T-helper 1 cell (primary cell): ENCODE data around the gene VIM.

ENCODE experiments used
- DNase-seq, 5 donors: peaks; one replicate each; pipeline ENCODE4 v3.0.0-alpha.2; 2012 to 2020
- total RNA-seq, 4 donors: gene quantifications; one replicate each; lab custom pipeline; 2026; lab: John Stamatoyannopoulos, UW

VIM gene
- 993 to 2,495 (median 1,213) reads per million in 4 donors for total RNA-seq

DNA sequence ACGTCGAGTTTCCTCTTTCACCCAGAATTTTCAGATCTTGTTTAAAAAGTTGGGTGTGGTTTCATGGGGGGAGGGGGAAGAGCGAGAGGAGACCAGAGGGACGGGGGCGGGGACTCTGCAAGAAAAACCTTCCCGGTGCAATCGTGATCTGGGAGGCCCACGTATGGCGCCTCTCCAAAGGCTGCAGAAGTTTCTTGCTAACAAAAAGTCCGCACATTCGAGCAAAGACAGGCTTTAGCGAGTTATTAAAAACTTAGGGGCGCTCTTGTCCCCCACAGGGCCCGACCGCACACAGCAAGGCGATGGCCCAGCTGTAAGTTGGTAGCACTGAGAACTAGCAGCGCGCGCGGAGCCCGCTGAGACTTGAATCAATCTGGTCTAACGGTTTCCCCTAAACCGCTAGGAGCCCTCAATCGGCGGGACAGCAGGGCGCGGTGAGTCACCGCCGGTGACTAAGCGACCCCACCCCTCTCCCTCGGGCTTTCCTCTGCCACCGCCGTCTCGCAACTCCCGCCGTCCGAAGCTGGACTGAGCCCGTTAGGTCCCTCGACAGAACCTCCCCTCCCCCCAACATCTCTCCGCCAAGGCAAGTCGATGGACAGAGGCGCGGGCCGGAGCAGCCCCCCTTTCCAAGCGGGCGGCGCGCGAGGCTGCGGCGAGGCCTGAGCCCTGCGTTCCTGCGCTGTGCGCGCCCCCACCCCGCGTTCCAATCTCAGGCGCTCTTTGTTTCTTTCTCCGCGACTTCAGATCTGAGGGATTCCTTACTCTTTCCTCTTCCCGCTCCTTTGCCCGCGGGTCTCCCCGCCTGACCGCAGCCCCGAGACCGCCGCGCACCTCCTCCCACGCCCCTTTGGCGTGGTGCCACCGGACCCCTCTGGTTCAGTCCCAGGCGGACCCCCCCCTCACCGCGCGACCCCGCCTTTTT lies at the start of gene VIM:
VIM (plus strand) TSS at position 151 of the 925 bp plus-strand sequence. CDS start 1,182 bp downstream, outside the sequence.
- peak; percentile 66 to 96 (median 76) for DNase-seq

DNA sequence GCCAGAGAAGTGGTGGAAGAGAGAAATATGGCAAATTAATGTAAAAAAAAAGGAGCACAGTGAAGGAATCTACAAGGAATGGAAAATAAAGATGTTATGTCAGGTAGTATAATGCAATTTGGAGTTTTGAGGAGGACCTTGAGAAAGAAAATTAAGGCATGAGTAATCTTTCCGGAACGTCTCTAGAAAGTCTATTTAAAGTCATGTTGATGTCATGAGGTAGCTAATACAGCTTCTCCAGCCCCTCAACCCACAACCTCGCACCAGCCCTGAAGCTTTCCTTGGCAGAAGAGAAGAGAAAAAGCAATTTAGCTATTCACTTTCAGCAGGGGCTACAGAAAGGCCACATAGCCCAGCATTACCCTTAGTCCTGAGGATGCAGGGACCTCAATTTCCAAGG lies 49.0 kb upstream of the VIM start:
- DNase-seq, result no peak

DNA sequence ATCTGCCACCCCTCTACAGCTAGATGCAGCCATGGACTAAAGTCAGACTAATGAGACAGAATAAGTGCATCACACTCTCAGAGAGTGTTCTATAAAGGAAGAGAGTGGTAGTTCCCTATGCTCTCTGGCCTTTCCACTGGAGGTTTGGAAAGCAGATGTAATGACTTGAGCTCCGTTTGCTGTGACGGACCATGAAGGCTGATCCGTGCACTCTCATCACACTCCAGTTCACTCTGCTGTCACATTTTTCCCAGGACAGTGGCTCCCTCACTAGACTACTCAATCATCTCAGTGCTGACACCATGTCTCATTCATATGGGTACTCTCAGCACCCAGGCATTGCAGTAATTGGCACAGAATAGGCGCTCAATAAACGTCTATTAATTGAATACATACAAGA lies 46.9 kb upstream of the VIM start:
- DNase-seq, result no peak

DNA sequence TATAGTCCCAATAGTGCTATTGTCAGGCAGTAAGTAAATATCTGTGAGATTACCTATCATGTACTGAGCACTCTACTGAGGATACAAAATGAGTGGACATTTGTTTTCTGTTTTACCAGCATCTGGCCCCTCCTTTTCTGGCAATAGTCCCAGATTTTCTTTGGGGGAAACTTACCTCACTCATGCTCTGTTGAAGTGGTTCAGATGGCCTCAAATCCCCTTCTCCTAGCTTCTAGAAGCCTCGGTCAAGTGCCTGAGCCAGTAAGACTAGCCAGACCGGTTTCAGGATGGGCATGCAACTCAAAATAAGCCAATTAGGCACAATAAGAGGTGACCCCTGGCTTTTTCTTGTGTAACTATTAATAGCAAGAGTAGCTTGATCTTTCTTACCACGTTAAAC lies 46.3 kb upstream of the VIM start:
- no peak for DNase-seq

- DNase-seq, result no peak
Observed at GRCh38 chr10:17183110-17183509, 44.9 kb upstream of the VIM start.

DNA sequence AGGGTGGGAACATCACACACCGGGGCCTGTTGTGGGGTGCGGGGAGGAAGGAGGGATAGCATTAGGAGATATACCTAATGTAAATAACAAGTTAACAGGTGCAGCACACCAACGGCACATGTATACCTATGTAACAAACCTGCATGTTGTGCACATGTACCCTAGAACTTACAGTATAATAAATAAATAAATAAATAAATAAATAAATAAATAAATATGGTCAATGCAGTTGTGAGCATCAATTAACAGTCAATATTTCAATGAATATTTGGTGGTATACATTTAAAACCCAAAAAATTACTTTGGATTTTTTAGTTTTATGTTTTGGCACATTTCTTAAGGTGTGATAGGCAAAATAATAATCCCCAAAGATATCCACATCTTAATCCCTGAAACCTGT lies 42.2 kb upstream of the VIM start:
- DNase-seq, result no peak

GRCh38 chr10:17188644-17189172 lies 39.3 kb upstream of the VIM start:
- no peak for DNase-seq

DNA sequence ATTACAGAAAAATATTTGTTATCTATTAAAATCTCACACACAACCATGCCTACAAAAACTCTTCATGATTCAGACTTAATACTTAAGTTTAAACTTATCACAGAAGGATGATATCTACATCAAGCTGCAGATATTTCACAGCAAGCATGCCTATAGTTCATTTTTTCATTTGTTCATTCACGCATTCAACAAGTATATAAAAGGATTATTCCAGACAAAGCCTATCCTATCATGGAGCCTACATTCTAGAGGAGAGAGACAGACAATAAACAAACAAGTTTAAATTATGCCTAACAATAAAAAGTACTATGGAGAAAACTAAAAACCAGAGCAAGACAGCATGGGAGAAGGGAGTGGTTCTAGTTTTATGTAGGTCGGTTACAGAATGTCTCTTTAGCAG lies 37.4 kb upstream of the VIM start:
- DNase-seq, result no peak

DNA sequence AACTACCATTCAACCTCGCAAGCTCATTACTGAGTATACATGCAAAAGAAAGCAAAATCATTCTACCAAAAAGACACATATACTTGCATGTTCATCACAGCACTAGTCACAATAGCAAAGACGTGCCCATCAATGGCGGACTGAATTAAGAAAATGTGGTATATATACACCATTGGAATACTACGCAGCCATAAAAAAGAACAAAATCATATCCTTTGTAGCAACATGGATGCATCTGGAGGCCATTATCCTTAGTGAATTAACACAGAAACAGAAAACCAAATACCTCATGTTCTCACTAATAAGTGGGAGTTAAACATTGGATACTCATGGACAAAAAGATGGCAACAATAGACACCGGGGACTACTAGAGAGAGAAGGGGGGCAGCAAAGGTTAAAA lies 33.0 kb upstream of the VIM start:
- DNase-seq, result no peak

- no peak for DNase-seq
Observed at GRCh38 chr10:17196045-17196444, 32.0 kb upstream of the VIM start.

DNA sequence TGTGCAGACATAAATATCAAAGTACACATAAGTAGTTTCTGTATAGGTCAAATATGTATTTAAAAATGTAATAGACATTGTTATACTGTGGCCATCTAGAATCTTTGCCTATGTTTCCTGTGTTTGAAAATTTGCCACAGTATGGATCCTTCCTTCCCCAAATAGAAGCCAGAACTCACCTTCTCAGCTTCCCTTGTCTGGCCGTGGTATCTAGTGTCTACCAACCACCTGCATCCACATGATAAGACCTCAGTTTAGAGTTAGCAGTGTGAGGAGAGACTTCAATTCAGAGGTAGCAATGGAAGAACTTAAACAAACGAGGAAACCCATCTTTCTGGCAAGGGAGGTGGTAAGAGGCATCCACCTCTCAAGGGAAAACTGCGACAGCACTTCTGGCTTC lies 31.5 kb upstream of the VIM start:
- no peak for DNase-seq

- no peak for DNase-seq
Observed at GRCh38 chr10:17199351-17199804, 28.7 kb upstream of the VIM start.

DNA sequence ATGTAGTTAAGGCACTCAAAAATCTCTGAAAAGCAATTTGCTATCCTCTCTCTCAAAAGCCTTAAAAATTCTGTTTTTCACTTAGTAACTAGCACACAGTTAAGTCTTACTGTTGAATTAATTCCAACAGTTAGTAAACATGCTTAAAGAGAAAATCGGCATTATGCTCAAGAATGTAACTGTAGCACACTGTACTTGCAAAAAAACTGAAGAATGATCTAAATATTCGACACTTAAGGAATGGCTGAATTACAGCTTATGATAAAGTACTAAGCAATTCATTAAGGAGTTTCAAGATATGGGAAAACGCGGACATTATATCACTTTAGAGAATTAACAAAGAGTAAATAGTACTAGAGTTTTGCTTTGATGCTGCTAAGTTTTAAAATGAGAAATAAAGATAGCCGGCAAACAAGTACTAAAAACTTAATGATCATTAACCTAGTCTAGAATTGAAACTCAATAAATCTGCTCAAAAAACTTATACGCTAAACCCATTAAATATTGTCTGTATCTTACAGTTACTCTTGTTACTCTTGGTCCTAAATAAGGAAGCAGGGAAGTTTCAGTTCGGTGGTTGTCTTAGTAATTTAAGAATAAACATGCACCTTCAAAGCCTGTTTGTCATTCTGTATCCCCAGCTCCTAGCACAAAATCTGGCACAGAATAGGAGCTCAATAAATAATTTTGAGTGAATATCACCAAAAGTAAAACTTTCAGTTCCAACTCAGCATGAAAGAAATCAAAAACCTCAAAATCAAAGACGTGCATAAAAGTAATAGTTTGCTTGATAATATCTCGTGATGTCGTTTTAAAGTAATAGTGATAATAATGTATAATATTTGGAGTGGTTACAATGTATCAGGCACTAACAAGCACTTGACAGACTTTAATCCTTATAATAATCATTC lies 27.8 kb upstream of the VIM start:
- DNase-seq, result no peak

DNA sequence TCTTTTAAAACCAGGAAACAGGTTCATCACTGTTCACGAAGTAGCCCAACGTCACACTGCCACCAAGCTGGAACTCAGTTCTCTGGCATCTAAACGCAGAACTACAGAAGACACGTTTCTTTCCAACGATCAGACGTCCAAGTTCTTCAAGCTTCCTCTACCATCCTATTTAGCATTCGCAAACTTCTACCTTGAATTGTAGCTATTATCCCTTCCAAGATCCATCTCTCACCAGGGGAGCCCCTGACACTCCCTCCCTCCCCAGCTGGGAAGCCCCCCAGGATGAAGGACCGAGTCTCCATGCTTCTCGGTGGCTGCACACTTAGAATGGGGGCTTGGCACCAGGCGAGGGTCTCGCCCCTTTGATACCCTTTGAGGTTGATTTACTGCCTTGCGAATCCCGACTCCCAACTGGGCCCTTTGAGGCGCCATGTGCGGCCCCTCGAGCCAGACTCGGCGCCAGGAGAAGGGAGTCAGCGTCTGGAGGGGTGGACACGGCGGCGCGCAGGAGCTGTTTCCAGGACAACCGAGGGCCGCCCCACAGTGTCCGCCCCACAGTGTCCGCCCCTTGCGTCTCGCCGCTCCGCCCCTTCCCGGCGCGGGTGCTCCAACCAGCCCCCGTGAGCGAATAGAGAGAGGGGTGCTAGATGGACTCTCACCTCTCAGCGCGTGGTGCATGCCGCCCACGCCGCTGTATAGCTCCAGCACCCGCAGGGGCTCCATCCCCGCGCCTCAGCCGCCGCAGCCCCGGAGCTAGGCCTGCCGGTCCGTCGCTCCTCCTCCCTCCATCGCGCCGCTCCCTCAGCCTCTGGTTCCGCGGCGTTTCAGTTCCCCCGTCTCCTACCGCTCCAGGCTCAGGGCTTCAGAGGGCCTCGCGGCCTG lies 26.9 kb upstream of the VIM start, which contains the start of gene TRDMT1:
TRDMT1 (minus strand) TSS at position 761 of the 882 bp plus-strand sequence; CDS start at position 723, 38 bp downstream.
- peak; percentile 64 to 81 (median 70) for DNase-seq

DNA sequence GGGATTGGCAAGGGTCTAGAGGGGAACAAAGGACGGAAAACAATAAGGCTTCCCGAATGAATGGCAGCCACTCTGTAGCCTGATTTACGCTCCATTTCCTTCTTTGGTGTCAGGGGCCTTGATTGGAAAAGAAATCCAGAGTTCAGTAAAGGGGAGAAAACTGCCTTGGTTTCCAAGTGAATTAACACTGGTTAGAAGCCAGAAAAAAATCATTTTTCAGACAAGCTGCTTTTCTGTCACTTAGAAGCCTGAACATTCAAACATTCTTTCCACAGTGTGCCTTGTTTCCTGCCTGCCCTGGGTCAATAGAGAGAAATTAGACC lies 26.3 kb upstream of the VIM start:
- DNase-seq, result no peak

DNA sequence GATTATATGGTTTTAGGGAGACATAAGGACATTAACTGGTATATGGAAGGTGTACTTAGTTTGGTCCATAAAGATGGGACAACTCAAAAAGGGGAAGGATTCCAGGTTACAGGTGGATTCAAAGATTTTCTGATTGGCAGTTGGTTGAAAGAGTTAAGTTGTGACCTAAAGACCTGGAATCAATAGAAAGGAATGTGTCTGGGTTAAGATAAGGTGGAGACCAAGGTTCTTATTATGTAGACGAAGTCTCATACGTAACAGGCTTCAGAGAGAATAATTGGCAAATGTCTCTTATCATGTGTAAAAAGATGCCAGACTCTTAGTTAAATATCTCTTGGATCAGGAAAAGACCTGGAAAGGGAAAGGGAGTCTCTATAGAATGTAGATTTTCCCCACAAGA lies 25.5 kb upstream of the VIM start:
- no peak for DNase-seq

DNA sequence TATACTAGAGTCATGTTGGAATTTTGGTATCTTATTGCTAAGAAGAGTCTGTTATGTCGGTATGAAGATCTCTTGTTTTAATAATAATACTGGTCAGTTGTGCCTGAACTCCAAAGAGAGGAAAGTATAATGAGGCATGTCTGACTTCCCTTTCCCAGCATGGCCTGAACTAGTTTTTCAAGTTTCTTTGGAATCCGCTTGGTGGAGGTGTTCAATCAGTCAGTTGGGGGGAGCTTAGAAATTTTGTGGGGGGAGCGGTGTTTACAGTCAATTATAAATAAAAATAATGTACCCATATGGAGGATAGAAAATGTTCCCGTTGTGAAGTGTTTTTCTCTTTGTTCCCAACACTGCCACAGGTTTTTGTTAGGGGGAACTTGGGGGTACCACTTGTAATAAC lies 25.0 kb upstream of the VIM start:
- DNase-seq, result no peak

- DNase-seq, result no peak
Observed at GRCh38 chr10:17203416-17203815, 24.6 kb upstream of the VIM start.

- peak in 4 of 5 donors; percentile 19 to 70 (median 42) for DNase-seq
Observed at GRCh38 chr10:17206210-17206709, 21.8 kb upstream of the VIM start.

GRCh38 chr10:17208476-17208875 lies 19.6 kb upstream of the VIM start:
- no peak for DNase-seq

DNA sequence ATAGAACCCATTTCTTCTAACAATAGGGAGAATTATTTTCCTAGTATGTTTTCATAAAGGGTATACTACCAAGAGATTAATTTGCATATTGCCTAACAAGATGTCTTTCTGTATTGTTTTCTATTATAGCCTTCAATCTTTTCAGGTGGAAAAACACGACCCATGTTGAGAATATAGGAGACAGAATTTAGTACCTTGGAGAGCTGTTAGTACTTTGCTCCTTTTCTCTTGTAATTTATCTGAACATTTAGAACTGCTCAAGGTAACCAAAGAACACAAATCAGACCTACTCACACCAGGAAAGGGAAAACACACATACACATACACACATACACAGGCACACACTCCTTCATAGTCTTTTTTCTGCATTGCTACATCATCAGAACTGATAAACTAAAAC lies 18.7 kb upstream of the VIM start:
- no peak for DNase-seq

DNA sequence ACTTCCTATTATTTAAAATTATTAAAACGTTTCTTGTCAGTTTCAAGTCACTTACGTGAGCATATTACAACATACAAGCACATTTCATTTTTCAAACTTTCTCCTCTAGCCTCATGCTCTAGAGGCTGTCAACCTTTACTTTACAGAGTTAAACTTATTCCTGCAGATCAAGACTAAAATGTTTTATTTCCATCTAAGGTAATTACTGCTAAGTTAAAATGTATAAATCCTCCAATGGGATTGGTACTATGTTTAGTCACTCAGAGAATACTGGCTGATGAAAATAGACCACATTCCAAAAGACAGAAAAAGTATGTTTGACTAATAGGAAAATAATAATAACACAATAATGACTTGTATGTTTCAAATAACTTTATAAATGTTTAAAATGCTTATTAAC lies 18.2 kb upstream of the VIM start:
- no peak for DNase-seq
